CD4-positive, alpha-beta T cell (primary cell): ENCODE results near the gene CFAP100. TPM values are rescaled to one million over a fixed set of nuclear protein-coding genes. Genes with fewer than 3 reads are reported as not detected.

Experiments
- ATAC-seq: fragments of 200-7000 bp; cut with Tn5 transposase; one replicate; pipeline ENCODE4 v1.10.0; 2022; ENCODE audit warnings: mild to moderate bottlenecking; ENCODE audit not compliant: poor library complexity
- CTCF ChIA-PET: fragments of 350-600 bp; sonication (Branson Sonifier 250); formaldehyde crosslinking; loops from one replicate; lab custom pipeline; 2021; ENCODE audit warnings: antibody characterized with exemption, inconsistent platforms; lab: Charles Lee
- POLR2A ChIA-PET: fragments of 350-600 bp; sonication (Branson Sonifier 250); formaldehyde crosslinking; loops from one replicate; lab custom pipeline; 2021; ENCODE audit warnings: antibody characterized with exemption, inconsistent platforms; lab: Charles Lee
- DNase-seq, 14 experiments: peaks; one replicate each; pipeline ENCODE4 v3.0.0-alpha.2; 2013 to 2020; ENCODE audit warnings: mixed read lengths in 2 of 14
- H3K27ac ChIP-seq, 2 donors: one replicate each; pipeline versions ENCODE4 v1.5.1 to v1.7.0; 2013; ENCODE audit warnings: low read length in 2 of 2, low read depth in 1 of 2, mild to moderate bottlenecking in 1 of 2
- H3K27me3 ChIP-seq, 2 experiments: 1 replicate in 1 of 2; 2 replicates in 1 of 2; pipeline versions ENCODE4 v1.6.1 to v1.7.0; 2013; ENCODE audit warnings: low read length in 2 of 2, control low read depth in 1 of 2, mild to moderate bottlenecking in 1 of 2, moderate library complexity in 1 of 2; ENCODE audit not compliant: insufficient read depth in 2 of 2, control insufficient read depth in 1 of 2
- H3K36me3 ChIP-seq: one replicate; pipeline ENCODE4 v1.6.1; 2013; ENCODE audit warnings: low read length, control low read depth; ENCODE audit not compliant: insufficient read depth
- H3K4me1 ChIP-seq: one replicate; pipeline ENCODE4 v1.6.1; 2013; ENCODE audit warnings: low read length, control low read depth; ENCODE audit not compliant: insufficient read depth
- H3K4me3 ChIP-seq: one replicate; pipeline ENCODE4 v1.5.1; 2013; ENCODE audit warnings: mild to moderate bottlenecking, low read length, moderate library complexity
- H3K9me3 ChIP-seq, 2 experiments: 1 replicate in 1 of 2; 2 replicates in 1 of 2; pipeline versions ENCODE4 v1.6.1 to v1.7.0; 2013; ENCODE audit warnings: low read length in 2 of 2, mild to moderate bottlenecking in 2 of 2, control low read depth in 1 of 2, moderate library complexity in 1 of 2; ENCODE audit not compliant: control insufficient read depth in 1 of 2, insufficient read depth in 1 of 2
- H3K27ac Mint-ChIP-seq: one replicate; pipeline ENCODE4 v1.8.0; 2020; ENCODE audit warnings: mixed read lengths
- H3K27me3 Mint-ChIP-seq: one replicate; pipeline ENCODE4 v1.8.0; 2021; ENCODE audit warnings: mixed read lengths
- H3K36me3 Mint-ChIP-seq: one replicate; pipeline ENCODE4 v1.8.0; 2021; ENCODE audit warnings: low read depth, mixed read lengths
- H3K4me1 Mint-ChIP-seq: one replicate; pipeline ENCODE4 v1.8.0; 2021; ENCODE audit warnings: low read depth, mixed read lengths
- H3K4me3 Mint-ChIP-seq: one replicate; pipeline ENCODE4 v1.8.0; 2020; ENCODE audit warnings: mild to moderate bottlenecking, mixed read lengths
- H3K9me3 Mint-ChIP-seq: one replicate; pipeline ENCODE4 v1.8.0; 2020; ENCODE audit warnings: mixed read lengths
- CTCF ChIP-seq: fragments of 200-600 bp; IDR thresholded peaks from one replicate; pipeline ENCODE4 v1.8.0; 2022; ENCODE audit warnings: antibody characterized with exemption, mild to moderate bottlenecking
- intact Hi-C, 2 experiments: fragments of 100-400 bp; cut with DNase I in 1 of 2; cut with micrococcal nuclease in 1 of 2; formaldehyde crosslinking; loops; one replicate each; pipeline versions ENCODE4 v1.15.1 to v1.9.0; 2023 to 2025; cut with DNase I, micrococcal nuclease
- total RNA-seq, 174 experiments: library from RNA in 2 of 174; stranded (reverse) in 2 of 174; gene quantifications; one replicate each; pipeline ENCODE4 v1.2.3 and lab custom pipeline; 2021 to 2026

The CFAP100 gene
- total RNA-seq, 2 experiments from 2014 or later: not detected

- H3K36me3 Mint-ChIP-seq: no peaks in the 10 kb centered on the region
- intact Hi-C loops: no loop called here
- no peak for ATAC-seq
- POLR2A ChIA-PET: no interaction called here
- no peak overlapping the region for H3K4me3 Mint-ChIP-seq
- H3K4me1 Mint-ChIP-seq: peaks cover 11% of the 10 kb centered on the region
- no peak for DNase-seq
- CTCF ChIA-PET: no interaction called here
- Histone ChIP-seq H3K27me3 (no peaks in the 10 kb centered on the region), H3K27ac (no peak overlapping the region), H3K9me3 (no peaks in the 10 kb centered on the region), H3K4me1 (peaks cover 13% of the 10 kb centered on the region), H3K36me3 (no peaks in the 10 kb centered on the region), H3K4me3 (no peak overlapping the region)
- no peak overlapping the region for H3K27ac Mint-ChIP-seq
- no peaks in the 10 kb centered on the region for H3K9me3 Mint-ChIP-seq
- no peak for TF ChIP-seq CTCF
- H3K27me3 Mint-ChIP-seq: no peaks in the 10 kb centered on the region
Observed at GRCh38 chr3:126485176-126485897, 90.6 kb downstream of the CFAP100 start.

GRCh38 chr3:126485956-126486355, 91.2 kb downstream of the CFAP100 start:
- ChIA-PET CTCF (no interaction called here), POLR2A (no interaction called here)
- Mint-ChIP-seq H3K27me3 (no peaks in the 10 kb centered on the region), H3K36me3 (no peaks in the 10 kb centered on the region), H3K9me3 (no peaks in the 10 kb centered on the region), H3K4me1 (peaks cover 11% of the 10 kb centered on the region), H3K4me3 (no peak overlapping the region), H3K27ac (no peak overlapping the region)
- Histone ChIP-seq H3K36me3 (no peaks in the 10 kb centered on the region), H3K27ac (no peak overlapping the region), H3K27me3 (no peaks in the 10 kb centered on the region), H3K9me3 (no peaks in the 10 kb centered on the region), H3K4me1 (peaks cover 13% of the 10 kb centered on the region), H3K4me3 (no peak overlapping the region)
- ATAC-seq: no peak
- intact Hi-C loops: no loop called here
- no peak for TF ChIP-seq CTCF
- no peak for DNase-seq

Other genes starting within 250 kb of the CFAP100 start
- not detected for gene ALDH1L1, start 214.3 kb upstream of the CFAP100 start, total RNA-seq
- under 1 TPM in 1 of 2 experiments, not detected in 1; 0.30 TPM for gene KLF15, start 37.5 kb upstream of the CFAP100 start, total RNA-seq
- gene ZXDC, start 81.0 kb downstream of the CFAP100 start, total RNA-seq: 10 to 100 TPM; 60.7 to 61.3 TPM
- gene UROC1, start 122.9 kb downstream of the CFAP100 start, total RNA-seq: not detected
- not detected for gene CHST13, start 129.2 kb downstream of the CFAP100 start, total RNA-seq
- gene C3orf22, start 164.0 kb downstream of the CFAP100 start, total RNA-seq: not detected